Left lobe of liver (tissue), 2 donors: ENCODE results near the gene GRWD1. TPM values are rescaled to one million over a fixed set of nuclear protein-coding genes. Genes with fewer than 3 reads are reported as not detected.
A peak's percentile ranks its signal among the peaks of the same experiment; 100 is the strongest.

ENCODE experiments used
- ATAC-seq: fragments of 200-7000 bp; cut with Tn5 transposase; one replicate; pipeline ENCODE4 v1.9.1; 2020; ENCODE audit warnings: mild to moderate bottlenecking, moderate library complexity
- DNase-seq: peaks from one replicate; pipeline ENCODE4 v3.0.0-alpha.2; 2020; ENCODE audit warnings: low spot score
- total RNA-seq: library from RNA; stranded (reverse); gene quantifications from one replicate; pipeline ENCODE4 v1.2.1, GENCODE V29; 2021
- donor health status: DM: no; HTN: no; CAD: no; lungs with moderate emphysema.
- donor health status: DM: no; HTN: yes; CAD: no.

The GRWD1 gene
- total RNA-seq, 1 donor from 2014 or later: 16.0 TPM

DNA sequence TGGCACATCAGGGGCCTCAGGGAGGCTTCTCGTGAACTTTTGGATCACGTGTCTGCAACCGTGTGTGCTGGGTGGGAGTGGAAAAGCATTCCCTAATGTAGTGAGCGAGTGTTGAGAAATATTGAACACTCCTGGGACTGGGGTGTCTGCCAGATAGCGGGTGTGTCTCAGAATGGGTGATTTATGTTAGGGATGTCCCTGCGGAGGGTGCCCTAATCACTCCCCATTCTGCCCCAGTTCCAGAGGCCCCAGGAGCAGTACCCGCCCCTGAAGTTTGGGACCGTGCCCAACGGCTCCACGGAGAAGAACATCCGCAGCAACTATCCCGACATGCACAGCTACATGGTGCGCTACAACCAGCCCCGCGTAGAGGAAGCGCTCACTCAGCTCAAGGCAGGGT lies 24.2 kb upstream of the GRWD1 start:
- ATAC-seq (no peak), DNase-seq (no peak)

- ATAC-seq: peak; percentile 52
- DNase-seq: no peak
These were observed 21.0 kb upstream of the GRWD1 start for GRCh38 chr19:48424694-48425219.

DNA sequence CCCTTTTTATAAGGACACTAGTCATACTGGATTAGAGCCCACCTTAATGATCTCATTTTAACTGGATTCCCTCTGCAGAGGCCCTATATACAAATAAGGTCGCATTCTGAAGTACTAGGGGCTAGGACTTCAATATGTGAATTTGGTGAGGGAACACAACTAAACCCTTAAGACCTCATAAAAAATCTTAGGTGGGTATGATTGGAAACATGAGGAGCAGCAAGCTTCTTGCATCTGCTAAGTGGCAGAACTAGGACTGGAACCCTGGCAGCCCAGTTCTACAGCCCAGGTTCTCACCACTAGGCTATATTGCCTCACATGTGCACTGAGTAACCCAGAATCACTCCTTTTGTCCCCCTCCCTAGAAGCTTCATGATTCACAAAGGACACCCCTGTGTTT lies 17.1 kb upstream of the GRWD1 start:
- DNase-seq (no peak), ATAC-seq (no peak)

DNA sequence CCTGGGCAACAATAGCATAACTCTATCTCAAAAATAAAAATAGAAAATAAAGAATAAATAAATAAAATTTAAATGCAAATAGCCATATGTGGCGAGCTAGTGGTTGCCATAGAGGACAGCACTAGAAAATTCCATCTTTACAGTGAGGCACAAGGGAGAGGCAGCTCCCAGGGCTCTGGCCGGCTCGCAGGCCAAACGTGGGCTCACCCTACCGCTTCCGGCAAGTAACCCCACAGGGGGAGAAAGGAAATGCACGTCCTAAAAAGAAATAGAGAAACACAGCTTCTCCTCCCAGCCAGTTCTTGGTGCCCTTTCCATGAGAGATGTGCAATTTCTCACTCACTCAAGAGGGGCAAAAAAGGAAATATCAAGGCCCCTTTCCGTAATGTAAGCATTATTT lies 12.4 kb upstream of the GRWD1 start:
- no peak for ATAC-seq
- DNase-seq: no peak

GRCh38 chr19:48436586-48436985 lies 9.2 kb upstream of the GRWD1 start:
- DNase-seq (no peak), ATAC-seq (no peak)

GRCh38 chr19:48441360-48442050 lies 4.3 kb upstream of the GRWD1 start:
- ATAC-seq: no peak
- no peak for DNase-seq

GRCh38 chr19:48442116-48443035 lies 3.4 kb upstream of the GRWD1 start:
- ATAC-seq (no peak), DNase-seq (no peak)

GRCh38 chr19:48443256-48443655 lies 2.5 kb upstream of the GRWD1 start:
- ATAC-seq (no peak), DNase-seq (no peak)

- DNase-seq: no peak
- ATAC-seq: no peak
These were observed 2.1 kb upstream of the GRWD1 start for GRCh38 chr19:48443731-48444128.

GRCh38 chr19:48444129-48444935 lies 1.5 kb upstream of the GRWD1 start:
- DNase-seq (no peak), ATAC-seq (no peak)

DNA sequence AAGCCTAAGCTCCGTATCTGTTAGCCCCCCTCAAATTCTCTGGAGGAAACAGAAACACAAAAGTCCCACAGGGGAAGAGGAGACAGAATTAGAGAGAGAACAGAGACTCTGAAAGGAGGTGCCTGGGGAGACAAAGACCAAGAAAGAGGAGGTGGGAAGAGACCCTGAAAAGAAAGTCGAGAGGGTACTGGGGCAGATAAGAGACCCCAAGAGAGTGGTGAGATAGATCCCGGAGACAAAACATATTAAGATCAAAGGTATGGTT lies 915 bp upstream of the GRWD1 start:
- DNase-seq (no peak), ATAC-seq (no peak)

- ATAC-seq: peak; percentile 71
- no peak for DNase-seq
These were observed 552 bp upstream of the GRWD1 start for GRCh38 chr19:48445256-48445605.

DNA sequence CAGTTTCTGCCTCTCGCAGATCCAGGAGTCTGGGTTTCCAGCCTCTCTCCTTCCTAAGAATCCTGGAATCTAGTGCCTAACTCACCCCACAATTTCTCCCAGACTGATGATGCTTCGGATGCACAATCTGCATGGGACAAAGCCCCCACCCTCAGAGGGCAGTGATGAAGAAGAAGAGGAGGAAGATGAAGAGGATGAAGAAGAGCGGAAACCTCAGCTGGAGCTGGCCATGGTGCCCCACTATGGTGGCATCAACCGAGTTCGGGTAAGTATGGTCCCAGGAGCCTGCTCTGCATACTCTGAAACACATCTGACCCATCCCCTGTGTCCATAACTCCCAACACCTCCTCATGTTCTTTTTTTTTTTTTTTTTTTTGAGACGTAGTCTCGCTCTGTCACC lies 796 bp downstream of the GRWD1 start:
- no peak for DNase-seq
- no peak for ATAC-seq

GRCh38 chr19:48448563-48448962 lies 2.8 kb downstream of the GRWD1 start:
- no peak for DNase-seq
- ATAC-seq: no peak

GRCh38 chr19:48450441-48450840 lies 4.7 kb downstream of the GRWD1 start:
- DNase-seq (no peak), ATAC-seq (no peak)

DNA sequence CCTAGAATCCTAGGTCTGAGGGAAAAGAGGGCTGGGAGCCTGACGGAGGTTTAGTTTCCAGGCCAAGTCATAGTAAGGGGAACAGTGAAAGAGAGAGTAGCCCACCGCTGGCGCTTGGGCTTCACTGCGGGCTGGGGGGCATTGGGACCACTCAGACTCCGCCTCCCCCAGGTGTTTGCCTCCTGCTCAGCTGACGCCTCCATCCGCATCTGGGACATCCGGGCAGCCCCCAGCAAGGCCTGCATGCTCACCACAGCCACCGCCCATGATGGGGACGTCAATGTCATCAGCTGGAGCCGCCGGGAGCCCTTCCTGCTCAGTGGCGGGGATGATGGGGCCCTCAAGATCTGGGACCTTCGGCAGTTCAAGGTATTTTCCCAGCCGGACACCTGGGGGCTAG lies 5.1 kb downstream of the GRWD1 start:
- no peak for ATAC-seq
- DNase-seq: no peak

- ATAC-seq: no peak
- no peak for DNase-seq
These were observed 5.8 kb downstream of the GRWD1 start for GRCh38 chr19:48451624-48452023.

GRCh38 chr19:48452289-48453190 lies 6.8 kb downstream of the GRWD1 start:
- no peak for DNase-seq
- no peak for ATAC-seq

GRCh38 chr19:48454150-48454730 lies 8.5 kb downstream of the GRWD1 start:
- DNase-seq: no peak
- ATAC-seq: no peak
